Suprapubic skin (tissue), 3 donors: ENCODE measurements around the gene SSRP1.

Experiments used
- POLR2A ChIP-seq, 2 donors: fragments of 450-650 bp; IDR thresholded peaks; one replicate each; pipeline ENCODE4 v1.6.1; 2017; ENCODE audit warnings: antibody characterized with exemption in 2 of 2, mild to moderate bottlenecking in 2 of 2, moderate library complexity in 2 of 2
- TF ChIP-seq, protein P1 (sequence below), 2 donors: fragments of 200-600 bp in 1 of 2; fragments of 450-650 bp in 1 of 2; sonication (generic) in 1 of 2; IDR thresholded peaks; one replicate each; pipeline ENCODE4 v1.5.1; 2016 to 2019; ENCODE audit warnings: antibody characterized with exemption in 2 of 2, mild to moderate bottlenecking in 1 of 2, moderate library complexity in 1 of 2

DNA sequence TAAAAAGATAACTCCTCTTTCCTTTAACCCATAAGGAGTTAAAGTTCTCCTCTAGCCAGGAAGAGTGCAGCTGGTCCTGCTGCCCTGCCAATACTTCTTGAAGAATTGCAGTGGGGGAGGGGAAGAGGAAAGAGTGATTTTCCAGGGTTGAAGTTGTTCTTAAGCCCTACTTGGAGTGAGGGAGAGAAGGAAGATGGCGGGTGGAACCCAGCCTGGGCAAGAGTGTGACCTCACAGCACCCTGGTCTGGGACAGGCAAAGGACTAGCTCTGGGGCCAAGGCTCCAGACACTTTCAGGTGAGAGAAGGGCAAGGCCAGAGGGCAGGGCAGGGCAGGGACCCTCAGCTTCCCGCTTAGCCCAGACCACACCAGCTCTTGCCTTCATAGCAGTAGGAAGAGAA lies 17.5 kb downstream of the SSRP1 start:
- TF ChIP-seq, protein P1, sequence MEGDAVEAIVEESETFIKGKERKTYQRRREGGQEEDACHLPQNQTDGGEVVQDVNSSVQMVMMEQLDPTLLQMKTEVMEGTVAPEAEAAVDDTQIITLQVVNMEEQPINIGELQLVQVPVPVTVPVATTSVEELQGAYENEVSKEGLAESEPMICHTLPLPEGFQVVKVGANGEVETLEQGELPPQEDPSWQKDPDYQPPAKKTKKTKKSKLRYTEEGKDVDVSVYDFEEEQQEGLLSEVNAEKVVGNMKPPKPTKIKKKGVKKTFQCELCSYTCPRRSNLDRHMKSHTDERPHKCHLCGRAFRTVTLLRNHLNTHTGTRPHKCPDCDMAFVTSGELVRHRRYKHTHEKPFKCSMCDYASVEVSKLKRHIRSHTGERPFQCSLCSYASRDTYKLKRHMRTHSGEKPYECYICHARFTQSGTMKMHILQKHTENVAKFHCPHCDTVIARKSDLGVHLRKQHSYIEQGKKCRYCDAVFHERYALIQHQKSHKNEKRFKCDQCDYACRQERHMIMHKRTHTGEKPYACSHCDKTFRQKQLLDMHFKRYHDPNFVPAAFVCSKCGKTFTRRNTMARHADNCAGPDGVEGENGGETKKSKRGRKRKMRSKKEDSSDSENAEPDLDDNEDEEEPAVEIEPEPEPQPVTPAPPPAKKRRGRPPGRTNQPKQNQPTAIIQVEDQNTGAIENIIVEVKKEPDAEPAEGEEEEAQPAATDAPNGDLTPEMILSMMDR (IDR thresholded peaks at IDR 0.05), result no peak
- no peak for TF ChIP-seq POLR2A (IDR thresholded peaks at IDR 0.05)
